Body of pancreas (tissue), 4 donors: ENCODE measurements around the gene FERMT3.

Experiments
- CTCF ChIP-seq, 7 experiments: fragments of 450-650 bp in 4 of 7; fragments of 200-600 bp in 3 of 7; sonication (generic) in 3 of 7; IDR thresholded peaks; one replicate each; pipeline ENCODE4 v1.5.1; 2016 to 2019; ENCODE audit warnings: antibody characterized with exemption in 7 of 7
- POLR2A ChIP-seq, 3 donors: fragments of 450-650 bp; IDR thresholded peaks; one replicate each; pipeline ENCODE4 v1.6.1; 2016; ENCODE audit warnings: antibody characterized with exemption in 3 of 3, mild to moderate bottlenecking in 2 of 3

GRCh38 chr11:64235437-64236161 lies 29.1 kb downstream of the FERMT3 start:
- TF ChIP-seq CTCF (IDR thresholded peaks at IDR 0.05): no peak
- no peak for TF ChIP-seq POLR2A (IDR thresholded peaks at IDR 0.05)
